Upper lobe of left lung (tissue), 6 donors: ENCODE data around the gene ANKRD11. TPM values are rescaled to one million over a fixed set of nuclear protein-coding genes. Genes with fewer than 3 reads are reported as not detected.

ENCODE experiments used
- ATAC-seq, 2 donors: fragments of 200-7000 bp; cut with Tn5 transposase; one replicate each; pipeline ENCODE4 v1.9.1; 2022; ENCODE audit warnings: mild to moderate bottlenecking in 2 of 2, moderate library complexity in 2 of 2; ENCODE audit not compliant: low FRiP score in 2 of 2
- DNase-seq, 2 donors: peaks; one replicate each; pipeline ENCODE4 v3.0.0-alpha.2; 2019 to 2020
- H3K27ac ChIP-seq, 4 donors: fragments of 200-600 bp; sonication (generic); one replicate each; pipeline ENCODE4 v1.5.1; 2016 to 2019
- H3K27me3 ChIP-seq, 4 donors: fragments of 200-600 bp; sonication (generic); one replicate each; pipeline ENCODE4 v1.5.1; 2017 to 2019
- H3K36me3 ChIP-seq, 4 donors: fragments of 200-600 bp; sonication (generic); one replicate each; pipeline ENCODE4 v1.5.1; 2016 to 2019
- H3K4me1 ChIP-seq, 4 donors: fragments of 200-600 bp; sonication (generic); one replicate each; pipeline ENCODE4 v1.5.1; 2018 to 2019
- H3K4me3 ChIP-seq, 4 donors: fragments of 200-600 bp; sonication (generic); one replicate each; pipeline ENCODE4 v1.5.1; 2017 to 2019; ENCODE audit warnings: mild to moderate bottlenecking in 2 of 4, moderate library complexity in 1 of 4
- H3K9me3 ChIP-seq, 4 donors: fragments of 200-600 bp; sonication (generic); one replicate each; pipeline ENCODE4 v1.5.1; 2018 to 2019
- EP300 ChIP-seq, 4 donors: sonication (generic); formaldehyde crosslinking; IDR thresholded peaks; one replicate each; pipeline ENCODE4 v1.5.1; 2017; ENCODE audit warnings: antibody characterized with exemption in 4 of 4, control low read depth in 2 of 4
- POLR2A ChIP-seq, 4 donors: fragments of 450-650 bp; IDR thresholded peaks; one replicate each; pipeline ENCODE4 v1.5.1; 2016 to 2017; ENCODE audit warnings: antibody characterized with exemption in 4 of 4, mild to moderate bottlenecking in 2 of 4
- POLR2AphosphoS5 ChIP-seq, 2 donors: sonication (generic); formaldehyde crosslinking; IDR thresholded peaks; one replicate each; pipeline ENCODE4 v1.5.1; 2017; ENCODE audit warnings: antibody characterized with exemption in 2 of 2
- WGBS, 2 donors: methylation state at CpG; one replicate each; pipeline ENCODE4 v1.1.5; 2017 to 2018; 5-methylcytosine and 5-hydroxymethylcytosine counted together
- total RNA-seq, 6 donors: library from RNA; depleted of rRNA in 4 of 6; stranded (reverse); fragments of >200 nt in 4 of 6; gene quantifications; one replicate each; pipeline versions ENCODE4 v1.1.0 to v1.2.1, GENCODE V29; 2016 to 2021
- TF ChIP-seq, protein P1 (sequence below), 6 experiments: fragments of 450-650 bp in 4 of 6; fragments of 200-600 bp in 2 of 6; sonication (generic) in 2 of 6; IDR thresholded peaks; one replicate each; pipeline ENCODE4 v1.5.1; 2016 to 2019; ENCODE audit warnings: antibody characterized with exemption in 6 of 6
- donor health status: DM: no; HTN: no; CAD: no; lungs with moderate emphysema.
- donor health status: DM: no; HTN: yes; CAD: no; lungs with severe emphysema.

ANKRD11 gene
- total RNA-seq, 6 donors from 2014 or later: 92.4 to 313 (median 134) TPM

DNA sequence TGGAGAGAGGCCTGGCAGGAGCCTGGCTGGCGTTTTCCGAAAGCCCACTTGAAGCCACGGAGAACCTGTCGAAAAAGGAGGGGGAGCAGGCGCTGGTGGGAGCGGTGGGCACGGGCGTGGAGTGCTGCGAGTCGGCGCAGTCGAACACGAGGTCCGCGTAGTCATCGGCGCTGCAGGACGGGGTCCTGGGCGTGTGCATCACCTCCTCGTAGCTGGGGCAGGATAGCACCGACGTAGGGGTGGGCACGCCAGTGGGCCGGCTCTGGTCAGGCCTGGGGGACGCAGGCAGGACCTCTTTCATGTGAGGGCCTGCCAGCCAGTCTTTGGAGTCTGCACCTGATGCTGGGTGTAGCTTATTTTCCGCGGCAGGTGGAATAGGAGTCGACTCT, 209.2 kb downstream of the ANKRD11 start:
- ATAC-seq (no peak), DNase-seq (peak in 1 of 2 donors; percentile 75)
- H3K4me1 ChIP-seq: no peaks in the 10 kb centered on the region
- TF ChIP-seq EP300 (IDR thresholded peaks at IDR 0.05) (no peak), POLR2A (IDR thresholded peaks at IDR 0.05) (no peak), POLR2AphosphoS5 (IDR thresholded peaks at IDR 0.05) (no peak)
- TF ChIP-seq, protein P1, sequence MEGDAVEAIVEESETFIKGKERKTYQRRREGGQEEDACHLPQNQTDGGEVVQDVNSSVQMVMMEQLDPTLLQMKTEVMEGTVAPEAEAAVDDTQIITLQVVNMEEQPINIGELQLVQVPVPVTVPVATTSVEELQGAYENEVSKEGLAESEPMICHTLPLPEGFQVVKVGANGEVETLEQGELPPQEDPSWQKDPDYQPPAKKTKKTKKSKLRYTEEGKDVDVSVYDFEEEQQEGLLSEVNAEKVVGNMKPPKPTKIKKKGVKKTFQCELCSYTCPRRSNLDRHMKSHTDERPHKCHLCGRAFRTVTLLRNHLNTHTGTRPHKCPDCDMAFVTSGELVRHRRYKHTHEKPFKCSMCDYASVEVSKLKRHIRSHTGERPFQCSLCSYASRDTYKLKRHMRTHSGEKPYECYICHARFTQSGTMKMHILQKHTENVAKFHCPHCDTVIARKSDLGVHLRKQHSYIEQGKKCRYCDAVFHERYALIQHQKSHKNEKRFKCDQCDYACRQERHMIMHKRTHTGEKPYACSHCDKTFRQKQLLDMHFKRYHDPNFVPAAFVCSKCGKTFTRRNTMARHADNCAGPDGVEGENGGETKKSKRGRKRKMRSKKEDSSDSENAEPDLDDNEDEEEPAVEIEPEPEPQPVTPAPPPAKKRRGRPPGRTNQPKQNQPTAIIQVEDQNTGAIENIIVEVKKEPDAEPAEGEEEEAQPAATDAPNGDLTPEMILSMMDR (IDR thresholded peaks at IDR 0.05): no peak
- H3K9me3 ChIP-seq: no peaks in the 10 kb centered on the region
- H3K36me3 ChIP-seq: peaks cover 23 to 95% (median 76%) of the 10 kb centered on the region in 4 donors
- no peak overlapping the region for H3K4me3 ChIP-seq
- WGBS, 2 donors: 97 to 98% methylated on average over 27 to 28 of the region's 28 CpGs
- H3K27ac ChIP-seq: no peak overlapping the region
- H3K27me3 ChIP-seq: no peaks in the 10 kb centered on the region

DNA sequence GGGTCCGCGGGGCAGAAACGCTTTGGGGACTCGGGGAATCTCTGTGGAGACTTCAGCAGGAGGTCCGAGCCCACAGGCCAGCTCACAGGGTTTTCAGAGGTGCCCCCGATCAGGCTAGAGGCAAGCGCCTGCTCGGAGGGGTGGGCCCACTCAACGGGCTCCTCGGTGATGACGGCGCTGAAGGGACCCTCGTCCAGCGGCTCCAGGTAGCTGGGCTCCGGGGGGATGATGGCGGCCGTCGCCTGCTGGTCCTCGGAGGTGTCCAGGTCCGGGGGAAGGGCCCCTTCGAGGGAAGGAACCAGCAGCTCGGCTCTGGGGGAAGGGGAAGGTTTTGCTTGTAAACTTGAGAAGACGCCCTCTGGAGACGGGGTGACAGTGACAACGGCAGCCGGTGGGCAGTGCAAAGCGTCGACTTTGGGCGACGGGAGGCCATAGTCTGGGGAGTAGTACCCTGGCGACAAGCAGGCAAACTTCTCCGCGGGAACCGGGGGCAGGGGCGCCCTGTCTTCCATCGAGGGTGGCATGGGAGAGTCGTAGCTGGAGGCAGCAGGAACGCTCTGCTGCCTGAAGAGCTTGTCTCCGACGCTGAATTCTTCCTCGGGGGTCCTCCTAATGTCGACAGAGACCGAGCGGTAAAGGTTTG, 209.7 kb downstream of the ANKRD11 start:
- Histone ChIP-seq H3K4me1 (no peaks in the 10 kb centered on the region), H3K36me3 (peaks cover 18 to 95% (median 75%) of the 10 kb centered on the region in 4 donors), H3K27ac (no peak overlapping the region), H3K9me3 (no peaks in the 10 kb centered on the region), H3K4me3 (no peak overlapping the region), H3K27me3 (no peaks in the 10 kb centered on the region)
- TF ChIP-seq POLR2AphosphoS5 (IDR thresholded peaks at IDR 0.05): no peak
- TF ChIP-seq, protein P1 (IDR thresholded peaks at IDR 0.05): no peak
- no peak for TF ChIP-seq POLR2A (IDR thresholded peaks at IDR 0.05)
- TF ChIP-seq EP300 (IDR thresholded peaks at IDR 0.05): no peak
- no peak for ATAC-seq
- WGBS, 2 donors: 95 to 96% methylated on average over 25 to 37 of the region's 44 CpGs
- DNase-seq: no peak

DNA sequence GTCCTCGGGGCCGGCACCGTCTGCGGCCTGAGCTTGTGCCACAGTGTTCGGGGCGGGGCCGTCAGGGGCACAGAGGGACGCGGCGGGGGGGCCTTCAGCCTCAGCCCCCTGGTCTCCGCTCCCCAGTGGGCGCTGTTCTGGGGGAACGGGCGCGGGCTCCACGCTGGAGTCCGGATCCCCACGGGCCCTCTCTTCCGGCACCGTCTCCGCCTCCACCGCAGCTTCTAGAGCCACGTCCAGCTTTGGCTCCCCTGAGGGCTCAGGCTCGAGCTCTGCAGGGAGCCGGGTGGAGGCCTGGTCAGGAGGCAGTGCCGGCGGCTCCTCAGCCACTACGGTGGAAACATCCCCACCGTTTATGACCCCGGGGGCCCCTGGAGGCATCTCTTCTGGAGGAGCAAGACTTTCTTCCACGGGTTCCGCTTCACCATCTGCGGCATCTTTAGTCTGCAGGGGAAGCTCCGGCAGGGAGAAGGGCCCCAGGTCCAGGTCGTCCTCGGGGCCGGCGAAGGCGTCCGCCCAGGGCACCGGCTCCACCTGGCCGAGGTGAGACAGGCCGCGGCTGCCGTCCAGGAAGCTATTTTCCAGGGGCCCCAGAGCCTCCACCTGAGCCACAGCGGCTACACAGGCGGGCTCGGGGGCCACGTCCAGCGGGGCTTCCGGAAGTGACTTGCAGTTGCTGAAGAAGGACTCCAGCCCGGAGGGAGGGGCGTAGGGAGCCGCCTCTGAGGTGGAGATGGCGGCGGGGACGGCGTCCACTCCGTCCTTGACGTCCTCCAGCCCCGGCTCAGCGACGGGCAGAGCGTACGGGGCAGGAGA, 210.5 kb downstream of the ANKRD11 start:
- peak in 1 of 2 donors; percentile 83 for DNase-seq
- Histone ChIP-seq H3K27ac (no peak overlapping the region), H3K9me3 (no peaks in the 10 kb centered on the region), H3K4me1 (no peaks in the 10 kb centered on the region), H3K27me3 (no peaks in the 10 kb centered on the region), H3K36me3 (peaks cover 10 to 95% (median 75%) of the 10 kb centered on the region in 4 donors), H3K4me3 (no peak overlapping the region)
- 96 to 97% methylated on average over 35 to 48 of the region's 65 CpGs for WGBS, 2 donors
- peak in 1 of 2 donors; percentile 4 for ATAC-seq
- TF ChIP-seq POLR2AphosphoS5 (IDR thresholded peaks at IDR 0.05) (no peak), POLR2A (IDR thresholded peaks at IDR 0.05) (no peak), EP300 (IDR thresholded peaks at IDR 0.05) (no peak)
- TF ChIP-seq, protein P1 (IDR thresholded peaks at IDR 0.05): no peak

DNA sequence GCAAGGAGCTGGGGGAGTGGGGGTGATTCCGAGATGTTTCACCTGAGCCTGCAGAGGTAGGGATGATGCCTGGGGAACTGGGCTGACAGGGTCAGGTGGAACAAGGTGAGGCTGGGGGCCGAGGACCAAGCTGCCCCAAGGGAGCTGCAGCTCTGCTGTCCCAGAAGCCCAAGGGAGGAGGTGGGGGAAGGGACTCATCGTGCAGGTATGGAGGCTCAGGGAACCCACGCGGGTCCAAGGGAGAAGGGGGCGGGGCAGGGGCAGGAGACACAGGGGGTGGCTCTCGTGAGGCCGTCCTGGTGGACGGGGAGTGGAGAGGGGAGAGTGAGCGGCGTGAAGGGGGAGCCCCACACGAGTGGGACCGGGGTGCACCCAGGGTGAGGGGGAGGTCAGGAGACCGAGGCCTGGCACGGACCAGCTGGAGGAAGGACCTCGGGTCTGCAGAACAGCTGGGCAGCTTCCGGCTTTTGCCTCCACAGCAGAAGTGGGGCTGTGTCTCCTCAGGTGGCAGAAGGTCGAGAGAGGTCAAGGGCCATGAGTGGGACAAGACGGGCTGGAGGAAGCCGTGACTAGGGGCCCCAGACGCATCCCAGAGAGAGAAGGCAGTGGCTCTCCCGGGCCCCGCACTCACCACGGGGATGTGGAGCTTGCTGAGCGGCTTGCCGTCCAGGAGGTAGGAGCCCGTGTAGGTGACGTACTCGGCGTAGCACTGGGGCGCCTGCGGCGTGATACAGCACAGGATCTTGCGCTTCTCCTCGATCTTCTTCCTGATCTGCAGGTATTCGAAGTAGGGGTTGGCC, 211.7 kb downstream of the ANKRD11 start:
- Histone ChIP-seq H3K27me3 (no peaks in the 10 kb centered on the region), H3K36me3 (peaks cover 14 to 96% (median 78%) of the 10 kb centered on the region in 4 donors), H3K4me1 (no peaks in the 10 kb centered on the region), H3K27ac (no peak overlapping the region), H3K9me3 (no peaks in the 10 kb centered on the region), H3K4me3 (no peak overlapping the region)
- 93 to 94% methylated on average over 32 to 36 of the region's 36 CpGs for WGBS, 2 donors
- TF ChIP-seq, protein P1 (IDR thresholded peaks at IDR 0.05): no peak
- DNase-seq: peak in 1 of 2 donors; percentile 52
- ATAC-seq: no peak
